GM12892 (cell line): Measurements from ENCODE around the gene SYNPO.

Experiments used
- POLR2A ChIP-seq: IDR thresholded peaks from 2 replicates; pipeline ENCODE4 v1.6.1; 2011; ENCODE audit warnings: low read depth, low read length, control low read depth
- TAF1 ChIP-seq: IDR thresholded peaks from 2 replicates; pipeline ENCODE4 v1.6.1; 2011; ENCODE audit warnings: low read depth, mild to moderate bottlenecking, control low read depth, low read length, borderline replicate concordance

- TF ChIP-seq POLR2A (no peak), TAF1 (no peak)
Measured at GRCh38 chr5:150658699-150659265, 18.3 kb downstream of the SYNPO start.
